Mononuclear cell (primary cell): ENCODE measurements around the gene KIAA0930. TPM values are rescaled to one million over a fixed set of nuclear protein-coding genes. Genes with fewer than 3 reads are reported as not detected.

Source experiments
- H3K27me3 ChIP-seq: 2 replicates; pipeline ENCODE4 v1.6.0; 2011; ENCODE audit warnings: low read length, control low read depth; ENCODE audit not compliant: insufficient read depth
- H3K4me1 ChIP-seq: 2 replicates; pipeline ENCODE4 v1.5.1; 2011; ENCODE audit warnings: mild to moderate bottlenecking, low read length, control low read depth; ENCODE audit not compliant: insufficient read depth
- H3K4me3 ChIP-seq: 2 replicates; pipeline ENCODE4 v1.5.1; 2011; ENCODE audit warnings: mild to moderate bottlenecking, low read length, moderate library complexity
- H3K9me3 ChIP-seq: 2 replicates; pipeline ENCODE4 v1.5.1; 2011; ENCODE audit warnings: low read depth, mild to moderate bottlenecking, control low read depth, low read length
- total RNA-seq: library from RNA; depleted of rRNA; stranded (reverse); fragments of >200 nt; gene quantifications from one replicate; pipeline ENCODE4 v1.2.3, GENCODE V29; 2012

Gene KIAA0930
- total RNA-seq, 1 donor, result 20.5 TPM

GRCh38 chr22:45179276-45180049 lies 61.2 kb downstream of the KIAA0930 start:
- peaks cover 29% of the 10 kb centered on the region for H3K4me1 ChIP-seq
- H3K27me3 ChIP-seq, result no peaks in the 10 kb centered on the region
- no peaks in the 10 kb centered on the region for H3K9me3 ChIP-seq
- no peak overlapping the region for H3K4me3 ChIP-seq

GRCh38 chr22:45172881-45173585 lies 67.7 kb downstream of the KIAA0930 start:
- H3K4me3 ChIP-seq, result no peak overlapping the region

GRCh38 chr22:45171830-45172229 lies 68.9 kb downstream of the KIAA0930 start:
- peaks cover 55% of the 10 kb centered on the region for H3K4me1 ChIP-seq

More at GRCh38 chr22:45172881-45173585, 67.7 kb downstream of the KIAA0930 start:
- Histone ChIP-seq H3K27me3 (no peaks in the 10 kb centered on the region), H3K4me1 (peaks cover 43% of the 10 kb centered on the region), H3K9me3 (no peaks in the 10 kb centered on the region)

GRCh38 chr22:45169591-45170466 lies 70.9 kb downstream of the KIAA0930 start:
- Histone ChIP-seq H3K9me3 (no peaks in the 10 kb centered on the region), H3K4me3 (no peak overlapping the region), H3K4me1 (peaks cover 60% of the 10 kb centered on the region), H3K27me3 (no peaks in the 10 kb centered on the region)

More at GRCh38 chr22:45171830-45172229, 68.9 kb downstream of the KIAA0930 start:
- H3K9me3 ChIP-seq, result no peaks in the 10 kb centered on the region
- no peaks in the 10 kb centered on the region for H3K27me3 ChIP-seq
- no peak overlapping the region for H3K4me3 ChIP-seq

- H3K27me3 ChIP-seq, result no peaks in the 10 kb centered on the region
- no peak overlapping the region for H3K4me3 ChIP-seq
- no peaks in the 10 kb centered on the region for H3K9me3 ChIP-seq
- H3K4me1 ChIP-seq, result peaks cover 57% of the 10 kb centered on the region
Observed at GRCh38 chr22:45166932-45167331, 73.8 kb downstream of the KIAA0930 start.

GRCh38 chr22:45164270-45165088 lies 76.2 kb downstream of the KIAA0930 start:
- peak overlapping the region; percentile 82 for H3K4me3 ChIP-seq
- H3K27me3 ChIP-seq, result no peaks in the 10 kb centered on the region
- H3K4me1 ChIP-seq, result peaks cover 66% of the 10 kb centered on the region
- no peaks in the 10 kb centered on the region for H3K9me3 ChIP-seq

GRCh38 chr22:45163451-45164269 lies 77.0 kb downstream of the KIAA0930 start, which contains the start of gene NUP50:
Gene NUP50 (plus strand): TSS chr22:45163925. CDS start chr22:45168178, 4,253 bp downstream.
- H3K4me1 ChIP-seq, result peaks cover 73% of the 10 kb centered on the region
- peak within 1 kb of the TSS; percentile 82 for H3K4me3 ChIP-seq
- no peaks in the 10 kb centered on the region for H3K9me3 ChIP-seq
- no peaks in the 10 kb centered on the region for H3K27me3 ChIP-seq

GRCh38 chr22:45163099-45163450 lies 77.6 kb downstream of the KIAA0930 start:
- H3K4me1 ChIP-seq, result peaks cover 78% of the 10 kb centered on the region
- H3K9me3 ChIP-seq, result no peaks in the 10 kb centered on the region
- no peaks in the 10 kb centered on the region for H3K27me3 ChIP-seq
- H3K4me3 ChIP-seq, result peak overlapping the region; percentile 82

- H3K4me1 ChIP-seq, result peaks cover 78% of the 10 kb centered on the region
Observed at GRCh38 chr22:45162531-45162930, 78.2 kb downstream of the KIAA0930 start.

GRCh38 chr22:45159652-45160462 lies 80.8 kb downstream of the KIAA0930 start:
- H3K4me3 ChIP-seq, result no peak overlapping the region
- no peaks in the 10 kb centered on the region for H3K9me3 ChIP-seq
- H3K4me1 ChIP-seq, result peaks cover 53% of the 10 kb centered on the region
- no peaks in the 10 kb centered on the region for H3K27me3 ChIP-seq

More at GRCh38 chr22:45162531-45162930, 78.2 kb downstream of the KIAA0930 start:
- H3K9me3 ChIP-seq, result no peaks in the 10 kb centered on the region
- H3K4me3 ChIP-seq, result no peak overlapping the region
- no peaks in the 10 kb centered on the region for H3K27me3 ChIP-seq

- Histone ChIP-seq H3K4me1 (peaks cover 46% of the 10 kb centered on the region), H3K9me3 (no peaks in the 10 kb centered on the region), H3K27me3 (no peaks in the 10 kb centered on the region), H3K4me3 (no peak overlapping the region)
Observed at GRCh38 chr22:45157907-45158306, 82.8 kb downstream of the KIAA0930 start.

- Histone ChIP-seq H3K4me1 (peaks cover 27% of the 10 kb centered on the region), H3K4me3 (no peak overlapping the region), H3K9me3 (no peaks in the 10 kb centered on the region), H3K27me3 (no peaks in the 10 kb centered on the region)
Observed at GRCh38 chr22:45155050-45155840, 85.4 kb downstream of the KIAA0930 start.
